Vagina (tissue), 2 donors: ENCODE results near the gene DAZAP1. TPM values are rescaled to one million over a fixed set of nuclear protein-coding genes. Genes with fewer than 3 reads are reported as not detected.

ENCODE experiments used
- DNase-seq, 2 donors: peaks; one replicate each; pipeline ENCODE4 v3.0.0-alpha.2; 2017; ENCODE audit errors: extremely low spot score in 2 of 2
- H3K27ac ChIP-seq: fragments of 200-600 bp; sonication (generic); one replicate; pipeline ENCODE4 v1.5.1; 2019
- H3K27me3 ChIP-seq: fragments of 200-600 bp; sonication (generic); one replicate; pipeline ENCODE4 v1.5.1; 2019
- H3K36me3 ChIP-seq, 2 donors: fragments of 200-600 bp; sonication (generic); one replicate each; pipeline ENCODE4 v1.5.1; 2017 to 2019
- H3K4me1 ChIP-seq: fragments of 200-600 bp; sonication (generic); one replicate; pipeline ENCODE4 v1.5.1; 2019
- H3K4me3 ChIP-seq, 2 donors: fragments of 200-600 bp; sonication (generic); 1 replicate in 1 of 2; 2 replicates in 1 of 2; pipeline ENCODE4 v1.5.1; 2016 to 2019
- H3K9me3 ChIP-seq: fragments of 200-600 bp; sonication (generic); one replicate; pipeline ENCODE4 v1.5.1; 2019
- CTCF ChIP-seq, 3 experiments: fragments of 450-650 bp in 2 of 3; fragments of 200-600 bp in 1 of 3; sonication (generic) in 1 of 3; IDR thresholded peaks; one replicate each; pipeline ENCODE4 v1.5.1; 2017 to 2019; ENCODE audit warnings: antibody characterized with exemption in 3 of 3, mild to moderate bottlenecking in 2 of 3, moderate library complexity in 2 of 3
- POLR2A ChIP-seq, 2 donors: fragments of 450-650 bp; IDR thresholded peaks; one replicate each; pipeline ENCODE4 v1.6.1; 2017; ENCODE audit warnings: antibody characterized with exemption in 2 of 2, mild to moderate bottlenecking in 2 of 2, moderate library complexity in 2 of 2
- POLR2AphosphoS5 ChIP-seq, 2 donors: sonication (generic); formaldehyde crosslinking; IDR thresholded peaks; one replicate each; pipeline ENCODE4 v1.9.0; 2017; ENCODE audit warnings: antibody characterized with exemption in 2 of 2, mild to moderate bottlenecking in 2 of 2, low read depth in 1 of 2; ENCODE audit not compliant: insufficient read depth in 1 of 2
- intact Hi-C: fragments of 100-400 bp; cut with DNase I; formaldehyde crosslinking; loops from one replicate; pipeline ENCODE4 v1.15.1; 2023
- total RNA-seq: library from RNA; depleted of rRNA; stranded (reverse); fragments of >200 nt; gene quantifications from one replicate; pipeline ENCODE4 v1.2.3, GENCODE V29; 2016

The DAZAP1 gene
- total RNA-seq, 1 donor from 2014 or later, result 29.7 TPM

- no peaks in the 10 kb centered on the region for H3K27me3 ChIP-seq
- peaks cover 0 to 55% of the 10 kb centered on the region in 2 donors for H3K36me3 ChIP-seq
- H3K4me1 ChIP-seq, result peaks cover 44% of the 10 kb centered on the region
- no peak overlapping the region for H3K27ac ChIP-seq
- no peak overlapping the region for H3K4me3 ChIP-seq
- no peak for DNase-seq
- intact Hi-C loops, result no loop called here
- no peaks in the 10 kb centered on the region for H3K9me3 ChIP-seq
- no peak for TF ChIP-seq CTCF (IDR thresholded peaks at IDR 0.05)
- TF ChIP-seq POLR2A (IDR thresholded peaks at IDR 0.05), result no peak
- no peak for TF ChIP-seq POLR2AphosphoS5 (IDR thresholded peaks at IDR 0.05; ENCODE audit: insufficient read depth in 1 of 2, low read depth in 1 of 2)
These were observed 13.2 kb downstream of the DAZAP1 start for GRCh38 chr19:1420590-1420989.

- Histone ChIP-seq H3K27ac (no peak overlapping the region), H3K36me3 (peaks cover 0 to 63% of the 10 kb centered on the region in 2 donors), H3K4me3 (no peak overlapping the region), H3K9me3 (no peaks in the 10 kb centered on the region), H3K4me1 (peaks cover 38% of the 10 kb centered on the region), H3K27me3 (no peaks in the 10 kb centered on the region)
- no peak for DNase-seq
- TF ChIP-seq CTCF (IDR thresholded peaks at IDR 0.05) (no peak), POLR2A (IDR thresholded peaks at IDR 0.05) (no peak), POLR2AphosphoS5 (IDR thresholded peaks at IDR 0.05; ENCODE audit: insufficient read depth in 1 of 2, low read depth in 1 of 2) (no peak)
- intact Hi-C loops, result no loop called here
These were observed 14.0 kb downstream of the DAZAP1 start for GRCh38 chr19:1421218-1421957.

GRCh38 chr19:1421958-1422305 lies 14.5 kb downstream of the DAZAP1 start:
- Histone ChIP-seq H3K27ac (no peak overlapping the region), H3K4me1 (peaks cover 32% of the 10 kb centered on the region), H3K4me3 (no peak overlapping the region), H3K9me3 (no peaks in the 10 kb centered on the region), H3K36me3 (peaks cover 0 to 64% of the 10 kb centered on the region in 2 donors), H3K27me3 (no peaks in the 10 kb centered on the region)
- intact Hi-C loops, result no loop called here
- no peak for TF ChIP-seq CTCF (IDR thresholded peaks at IDR 0.05)
- no peak for TF ChIP-seq POLR2AphosphoS5 (IDR thresholded peaks at IDR 0.05; ENCODE audit: insufficient read depth in 1 of 2, low read depth in 1 of 2)
- no peak for TF ChIP-seq POLR2A (IDR thresholded peaks at IDR 0.05)
- no peak for DNase-seq

- intact Hi-C loops, result no loop called here
- H3K9me3 ChIP-seq, result no peaks in the 10 kb centered on the region
- H3K4me1 ChIP-seq, result peaks cover 28% of the 10 kb centered on the region
- no peaks in the 10 kb centered on the region for H3K27me3 ChIP-seq
- peaks cover 0 to 68% of the 10 kb centered on the region in 2 donors for H3K36me3 ChIP-seq
- no peak overlapping the region for H3K27ac ChIP-seq
- no peak for DNase-seq
- TF ChIP-seq CTCF (IDR thresholded peaks at IDR 0.05) (no peak), POLR2AphosphoS5 (IDR thresholded peaks at IDR 0.05; ENCODE audit: insufficient read depth in 1 of 2, low read depth in 1 of 2) (no peak), POLR2A (IDR thresholded peaks at IDR 0.05) (no peak)
- H3K4me3 ChIP-seq, result no peak overlapping the region
These were observed 15.0 kb downstream of the DAZAP1 start for GRCh38 chr19:1422360-1422759.

GRCh38 chr19:1422943-1423342 lies 15.6 kb downstream of the DAZAP1 start:
- Histone ChIP-seq H3K4me1 (peaks cover 22% of the 10 kb centered on the region), H3K4me3 (no peak overlapping the region), H3K36me3 (peaks cover 0 to 71% of the 10 kb centered on the region in 2 donors), H3K27me3 (no peaks in the 10 kb centered on the region), H3K9me3 (no peaks in the 10 kb centered on the region), H3K27ac (no peak overlapping the region)
- no peak for TF ChIP-seq POLR2AphosphoS5 (IDR thresholded peaks at IDR 0.05; ENCODE audit: insufficient read depth in 1 of 2, low read depth in 1 of 2)
- no peak for TF ChIP-seq POLR2A (IDR thresholded peaks at IDR 0.05)
- TF ChIP-seq CTCF (IDR thresholded peaks at IDR 0.05), result no peak
- intact Hi-C loops, result no loop called here
- no peak for DNase-seq
